K562 (cell line): ENCODE data around the gene SLC26A8. TPM values are rescaled to one million over a fixed set of nuclear protein-coding genes. Genes with fewer than 3 reads are reported as not detected.

Source experiments
- ATF2 ChIP-seq: sonication (generic); formaldehyde crosslinking; IDR thresholded peaks from 2 replicates; pipeline ENCODE4 v1.8.1; 2022; ENCODE audit warnings: missing genetic modification reagents
- BRD4 ChIP-seq: fragments of 200-600 bp; sonication (generic); IDR thresholded peaks from 2 replicates; pipeline ENCODE4 v1.6.1; 2017; ENCODE audit warnings: inconsistent platforms
- ELF1 ChIP-seq: fragments of 200-800 bp; sonication (Bioruptor generic); IDR thresholded peaks from 2 replicates; pipeline ENCODE4 v1.6.1; 2016; ENCODE audit warnings: missing genetic modification characterization, missing compliant biosample characterization
- GTF2A2 ChIP-seq: IDR thresholded peaks from 2 replicates; pipeline ENCODE4 v1.6.1; 2016; ENCODE audit warnings: mild to moderate bottlenecking, missing genetic modification characterization, missing compliant biosample characterization
- HCFC1 ChIP-seq: IDR thresholded peaks from 2 replicates; pipeline ENCODE4 v1.6.1; 2012; ENCODE audit warnings: low read depth, low read length, improper control_type of control experiment
- HNRNPL ChIP-seq: fragments of 200-400 bp; formaldehyde crosslinking; IDR thresholded peaks from 2 replicates; pipeline ENCODE4 v1.6.1; 2017; ENCODE audit warnings: low read depth, mild to moderate bottlenecking, low read length
- MCM5 ChIP-seq: fragments of 450-650 bp; IDR thresholded peaks from 2 replicates; pipeline ENCODE4 v1.6.1; 2016; ENCODE audit warnings: low read depth
- MYC ChIP-seq, 2 experiments: fragments of 250-450 bp in 1 of 2; sonication (Bioruptor Pico) in 1 of 2; IDR thresholded peaks; 2 replicates each; pipeline versions ENCODE4 v1.5.1 to v1.6.1; 2012 to 2021; ENCODE audit warnings: low read depth in 2 of 2, borderline replicate concordance in 1 of 2, improper control_type of control experiment in 1 of 2, low read length in 1 of 2, mild to moderate bottlenecking in 1 of 2, moderate library complexity in 1 of 2
- NBN ChIP-seq: fragments of 450-650 bp; IDR thresholded peaks from 2 replicates; pipeline ENCODE4 v1.6.1; 2016; ENCODE audit warnings: low read depth, mild to moderate bottlenecking
- NFIC ChIP-seq: fragments of 450-650 bp; IDR thresholded peaks from 2 replicates; pipeline ENCODE4 v1.6.1; 2017; ENCODE audit warnings: mild to moderate bottlenecking, inconsistent platforms
- PYGO2 ChIP-seq: fragments of 450-650 bp; IDR thresholded peaks from 2 replicates; pipeline ENCODE4 v1.6.1; 2016; ENCODE audit warnings: mild to moderate bottlenecking, missing genetic modification characterization, moderate library complexity, missing compliant biosample characterization
- TARDBP ChIP-seq: fragments of 450-650 bp; IDR thresholded peaks from 2 replicates; pipeline ENCODE4 v1.6.1; 2016
- THAP7 ChIP-seq: fragments of 250-450 bp; sonication (Bioruptor Pico); IDR thresholded peaks from 2 replicates; pipeline ENCODE4 v1.5.0; 2021
- TRIM24 ChIP-seq, 2 experiments: fragments of 450-650 bp; IDR thresholded peaks; 2 replicates each; pipeline ENCODE4 v1.6.1; 2016
- TRIM28 ChIP-seq: fragments of 450-650 bp; IDR thresholded peaks from 2 replicates; pipeline ENCODE4 v1.6.1; 2017
- XRCC4 ChIP-seq: IDR thresholded peaks from one replicate; pipeline ENCODE4 v1.6.1; 2011; ENCODE audit not compliant: insufficient read depth, insufficient read length; ENCODE audit errors: extremely low read depth
- ZNF224 ChIP-seq: sonication (generic); formaldehyde crosslinking; IDR thresholded peaks from 2 replicates; pipeline ENCODE4 v1.8.0; 2022; ENCODE audit warnings: mild to moderate bottlenecking, missing genetic modification reagents
- ZNF253 ChIP-seq: fragments of 250-450 bp; sonication (Bioruptor Pico); conservative IDR thresholded peaks from 2 replicates; pipeline ENCODE4 v1.6.1; 2021; ENCODE audit warnings: mild to moderate bottlenecking
- ZNF57 ChIP-seq: fragments of 450-650 bp; formaldehyde crosslinking; IDR thresholded peaks from 2 replicates; pipeline ENCODE4 v1.4.0; 2020; ENCODE audit warnings: mild to moderate bottlenecking, moderate library complexity
- ZNF780A ChIP-seq: fragments of 250-450 bp; sonication (Bioruptor Pico); IDR thresholded peaks from 2 replicates; pipeline ENCODE4 v1.5.0; 2021; ENCODE audit warnings: mild to moderate bottlenecking
- polyA plus RNA-seq, 8 experiments: library from polyadenylated mRNA; depleted of rRNA in 4 of 8; stranded (reverse) in 5 of 8; unstranded in 3 of 8; fragments of >200 nt; fragmentation: Nextera tagmentation in 2 of 8; fragmentation: Illumina TruSeq in 1 of 8; extraction: Ambion mirVana in 2 of 8; extraction: Trizol in 1 of 8; gene quantifications; 2 replicates each; pipeline versions ENCODE4 v1.2.1 to v1.2.3, GENCODE V29; 2011 to 2014; ENCODE audit warnings: inconsistent platforms in 1 of 8, missing spikeins in 1 of 8
- total RNA-seq, 7 experiments: library from RNA; depleted of rRNA in 6 of 7; stranded (reverse); fragments of >200 nt in 6 of 7; fragmentation: Illumina TruSeq in 2 of 7; extraction: Trizol in 2 of 7; gene quantifications; 2 replicates each; pipeline versions ENCODE4 v1.2.1 to v1.2.3, GENCODE V29; 2011 to 2021; ENCODE audit warnings: low replicate concordance in 1 of 7
- TF ChIP-seq, protein P1 (sequence below), 2 experiments: fragments of 150-350 bp in 1 of 2; IDR thresholded peaks; 2 replicates each; pipeline ENCODE4 v1.6.1; 2012 to 2016; ENCODE audit warnings: low read depth in 2 of 2, low read length in 2 of 2, mild to moderate bottlenecking in 1 of 2, moderate library complexity in 1 of 2
- TF ChIP-seq, protein P2 (sequence below): fragments of 250-450 bp; sonication (Bioruptor Pico); IDR thresholded peaks from 2 replicates; pipeline ENCODE4 v1.8.0; 2021; ENCODE audit warnings: moderate library complexity, mild to moderate bottlenecking, inconsistent platforms
- TF ChIP-seq, protein P3 (sequence below), 2 experiments: IDR thresholded peaks; 2 replicates each; pipeline ENCODE4 v1.6.1; 2011; ENCODE audit warnings: borderline replicate concordance in 1 of 2, control low read depth in 1 of 2, low read depth in 1 of 2, low read length in 1 of 2, mild to moderate bottlenecking in 1 of 2, mixed read lengths in 1 of 2, moderate library complexity in 1 of 2; ENCODE audit not compliant: insufficient read depth in 1 of 2, insufficient read length in 1 of 2, poor library complexity in 1 of 2, severe bottlenecking in 1 of 2; ENCODE audit errors: extremely low read depth in 1 of 2

Gene SLC26A8
- total and polyA plus RNA-seq, 9 of the 15 experiments (the other 6 are each of a cell fraction or from before 2014, with no cell fraction given) = not detected

DNA sequence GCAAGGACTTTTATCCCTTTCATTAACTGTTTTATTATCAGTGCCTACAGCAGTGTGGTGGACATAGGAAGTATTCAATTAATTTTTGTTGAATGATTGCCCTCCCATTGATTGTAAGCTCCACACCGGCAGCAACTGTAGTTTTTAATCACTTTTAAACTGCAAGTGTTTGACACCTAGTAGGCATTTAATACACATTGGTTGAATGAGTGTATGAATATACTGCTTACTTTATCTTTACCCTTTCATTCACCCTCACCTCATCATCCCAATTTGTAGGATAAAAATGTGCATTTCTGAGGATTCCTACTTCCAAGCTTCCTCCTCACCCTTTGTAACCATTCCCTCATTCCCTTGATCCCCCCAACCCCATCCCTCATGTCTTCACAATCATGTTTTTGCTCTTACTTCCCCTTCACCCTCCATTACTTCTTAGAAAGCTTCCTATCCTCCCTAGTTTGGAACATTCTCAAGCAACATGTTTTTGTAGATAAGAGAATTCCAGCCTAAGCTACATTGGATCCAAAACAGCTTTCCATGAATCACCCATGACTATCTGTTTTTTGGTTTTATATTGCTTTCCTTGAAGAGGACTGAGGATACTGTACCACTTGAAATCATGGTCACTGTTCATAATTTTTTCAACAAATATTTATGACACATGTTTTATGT, 955 bp upstream of the SLC26A8 start (continued):
- TF ChIP-seq, protein P1, sequence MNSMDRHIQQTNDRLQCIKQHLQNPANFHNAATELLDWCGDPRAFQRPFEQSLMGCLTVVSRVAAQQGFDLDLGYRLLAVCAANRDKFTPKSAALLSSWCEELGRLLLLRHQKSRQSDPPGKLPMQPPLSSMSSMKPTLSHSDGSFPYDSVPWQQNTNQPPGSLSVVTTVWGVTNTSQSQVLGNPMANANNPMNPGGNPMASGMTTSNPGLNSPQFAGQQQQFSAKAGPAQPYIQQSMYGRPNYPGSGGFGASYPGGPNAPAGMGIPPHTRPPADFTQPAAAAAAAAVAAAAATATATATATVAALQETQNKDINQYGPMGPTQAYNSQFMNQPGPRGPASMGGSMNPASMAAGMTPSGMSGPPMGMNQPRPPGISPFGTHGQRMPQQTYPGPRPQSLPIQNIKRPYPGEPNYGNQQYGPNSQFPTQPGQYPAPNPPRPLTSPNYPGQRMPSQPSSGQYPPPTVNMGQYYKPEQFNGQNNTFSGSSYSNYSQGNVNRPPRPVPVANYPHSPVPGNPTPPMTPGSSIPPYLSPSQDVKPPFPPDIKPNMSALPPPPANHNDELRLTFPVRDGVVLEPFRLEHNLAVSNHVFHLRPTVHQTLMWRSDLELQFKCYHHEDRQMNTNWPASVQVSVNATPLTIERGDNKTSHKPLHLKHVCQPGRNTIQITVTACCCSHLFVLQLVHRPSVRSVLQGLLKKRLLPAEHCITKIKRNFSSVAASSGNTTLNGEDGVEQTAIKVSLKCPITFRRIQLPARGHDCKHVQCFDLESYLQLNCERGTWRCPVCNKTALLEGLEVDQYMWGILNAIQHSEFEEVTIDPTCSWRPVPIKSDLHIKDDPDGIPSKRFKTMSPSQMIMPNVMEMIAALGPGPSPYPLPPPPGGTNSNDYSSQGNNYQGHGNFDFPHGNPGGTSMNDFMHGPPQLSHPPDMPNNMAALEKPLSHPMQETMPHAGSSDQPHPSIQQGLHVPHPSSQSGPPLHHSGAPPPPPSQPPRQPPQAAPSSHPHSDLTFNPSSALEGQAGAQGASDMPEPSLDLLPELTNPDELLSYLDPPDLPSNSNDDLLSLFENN (IDR thresholded peaks at IDR 0.05; ENCODE audit: low read depth in 2 of 2, low read length in 2 of 2) = no peak
- no peak for TF ChIP-seq BRD4
- no peak for TF ChIP-seq ZNF780A
- TF ChIP-seq ATF2 (CRISPR knock-in tag) = no peak
- no peak for TF ChIP-seq ZNF57 (CRISPR knock-in tag)
- 0 out of 2 replicates have a peak, but pooled peaks have one; percentile 41 for TF ChIP-seq PYGO2
- no peak for TF ChIP-seq MYC (IDR thresholded peaks at IDR 0.05; ENCODE audit: low read depth, low read length)
- TF ChIP-seq MYC (CRISPR knock-in tag; IDR thresholded peaks at IDR 0.05; ENCODE audit: borderline replicate concordance, low read depth) = no peak
- no peak for TF ChIP-seq THAP7
- TF ChIP-seq HNRNPL = no peak
- no peak for TF ChIP-seq HCFC1
- peak; percentile 83 for TF ChIP-seq TRIM24 (IDR thresholded peaks at IDR 0.05)
- TF ChIP-seq ELF1 = peak; percentile 37; the same call in 1 of the 2 replicates
- peak; percentile 92 for TF ChIP-seq NFIC
- TF ChIP-seq GTF2A2 = no peak
- no peak for TF ChIP-seq XRCC4
- no peak for TF ChIP-seq TRIM28
- TF ChIP-seq TARDBP = peak; percentile 79; the same call in 1 of the 2 replicates
- TF ChIP-seq, protein P2, sequence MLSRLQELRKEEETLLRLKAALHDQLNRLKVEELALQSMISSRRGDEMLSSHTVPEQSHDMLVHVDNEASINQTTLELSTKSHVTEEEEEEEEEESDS (CRISPR knock-in tag) = no peak
- TF ChIP-seq MCM5 = no peak
- no peak for TF ChIP-seq ZNF224 (CRISPR knock-in tag)
- peak; percentile 79; the same call in 1 of the 2 replicates for TF ChIP-seq NBN
- TF ChIP-seq ZNF253 (CRISPR knock-in tag) = no peak
- TF ChIP-seq, protein P3, sequence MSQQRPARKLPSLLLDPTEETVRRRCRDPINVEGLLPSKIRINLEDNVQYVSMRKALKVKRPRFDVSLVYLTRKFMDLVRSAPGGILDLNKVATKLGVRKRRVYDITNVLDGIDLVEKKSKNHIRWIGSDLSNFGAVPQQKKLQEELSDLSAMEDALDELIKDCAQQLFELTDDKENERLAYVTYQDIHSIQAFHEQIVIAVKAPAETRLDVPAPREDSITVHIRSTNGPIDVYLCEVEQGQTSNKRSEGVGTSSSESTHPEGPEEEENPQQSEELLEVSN (IDR thresholded peaks at IDR 0.05; ENCODE audit: borderline replicate concordance in 1 of 2, extremely low read depth in 1 of 2, insufficient read depth in 1 of 2, insufficient read length in 1 of 2, low read depth in 1 of 2, low read length in 1 of 2, poor library complexity in 1 of 2, severe bottlenecking in 1 of 2) = no peak
